Stimulated activated CD4-positive, alpha-beta T cell treated with anti-CD3 and anti-CD28 coated beads, Interleukin-2, amount 100 ng/mL, for 24 hours (primary cell): ENCODE measurements around the gene NIPSNAP3A.

Experiments used
- DNase-seq, 2 donors: peaks; one replicate each; pipeline ENCODE4 v3.0.0-alpha.2; 2020

The NIPSNAP3A gene

DNA sequence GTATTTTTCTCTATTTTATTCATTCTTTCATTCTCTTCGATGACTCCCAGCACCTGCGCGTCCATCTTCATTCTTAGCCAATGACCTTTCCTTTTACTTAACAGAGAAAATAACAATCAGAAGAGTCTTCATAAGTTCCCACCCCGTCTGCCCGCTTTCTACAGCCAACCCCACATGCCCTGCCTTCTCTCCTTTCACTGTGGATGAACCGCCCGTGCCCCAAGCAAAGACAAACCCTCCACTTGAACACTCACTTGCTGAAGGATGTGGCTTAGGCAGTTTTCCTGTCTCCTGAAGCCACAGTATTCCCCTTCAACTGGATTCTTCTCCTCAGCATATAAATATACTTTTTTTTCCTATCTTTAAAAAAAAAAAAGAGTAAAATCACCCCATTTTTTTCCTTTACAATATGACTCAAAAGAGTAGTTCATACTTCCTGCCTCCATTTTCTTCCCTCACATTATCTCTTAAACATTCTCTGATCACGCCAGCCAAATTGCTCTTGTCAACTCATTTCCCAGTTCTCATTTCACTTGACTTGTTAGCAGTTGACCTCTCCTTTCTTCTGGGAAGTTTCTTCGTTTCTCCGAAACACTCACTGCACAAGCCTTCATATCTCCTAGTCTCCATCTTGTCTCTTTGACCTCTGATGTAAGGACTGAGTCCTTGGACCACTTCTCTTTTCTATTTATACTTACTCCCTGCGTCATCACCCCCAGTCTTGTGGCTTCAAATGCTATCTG lies 27.5 kb downstream of the NIPSNAP3A start:
- no peak for DNase-seq

DNA sequence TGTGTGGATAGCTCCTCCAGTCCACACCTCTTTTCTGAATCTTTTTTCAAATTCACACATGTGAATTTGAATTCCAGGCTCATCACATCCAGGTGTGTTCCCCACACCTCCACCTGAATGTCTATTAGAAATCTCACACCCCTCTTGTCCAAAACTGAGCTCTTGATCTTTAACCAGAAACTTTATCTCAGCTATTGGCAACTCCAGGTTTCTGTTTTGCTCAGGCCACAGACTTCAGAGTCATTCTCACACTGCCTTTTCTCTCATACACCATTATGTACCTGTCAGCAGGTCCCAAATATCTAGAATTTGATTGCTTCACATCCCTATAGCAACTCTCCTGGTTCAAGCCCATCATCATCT lies 28.1 kb downstream of the NIPSNAP3A start:
- no peak for DNase-seq

DNA sequence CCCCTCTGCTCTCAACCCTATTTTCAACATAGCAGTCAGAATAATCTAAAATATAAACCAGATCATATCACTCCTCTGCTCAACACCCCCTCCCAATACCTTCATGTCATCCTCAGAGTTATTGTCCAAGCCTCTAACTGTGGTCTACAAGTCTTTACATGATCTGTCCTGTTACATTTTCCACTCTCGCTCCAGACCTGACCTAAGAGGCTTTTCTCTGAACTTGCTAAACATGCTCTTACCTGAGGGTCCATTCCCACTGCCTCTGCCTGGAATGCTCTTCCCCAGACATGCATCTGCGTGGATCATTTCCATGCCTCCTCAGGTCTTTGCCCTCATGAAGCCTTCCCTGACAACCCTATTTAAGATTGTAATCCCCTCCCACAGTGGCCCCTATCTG lies 28.5 kb downstream of the NIPSNAP3A start:
- no peak for DNase-seq

DNA sequence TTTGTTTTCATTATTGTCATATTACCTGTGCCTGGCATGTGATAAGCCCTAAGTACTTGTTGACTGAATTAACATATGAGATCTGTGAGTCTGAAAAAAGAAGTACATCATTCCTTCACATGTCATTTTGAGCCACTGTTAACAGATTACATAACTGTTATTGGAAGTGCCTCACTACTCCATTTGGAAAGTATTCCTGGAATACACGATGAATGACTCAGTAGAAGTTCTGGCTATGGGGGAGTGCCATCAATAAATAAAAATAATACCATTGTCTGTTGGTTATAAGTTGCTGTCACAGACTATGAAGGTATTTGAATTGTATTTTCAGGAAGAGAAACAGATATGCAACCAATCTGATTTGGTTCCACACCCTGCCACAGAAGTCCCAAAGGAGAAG lies 29.3 kb downstream of the NIPSNAP3A start:
- DNase-seq = no peak

DNA sequence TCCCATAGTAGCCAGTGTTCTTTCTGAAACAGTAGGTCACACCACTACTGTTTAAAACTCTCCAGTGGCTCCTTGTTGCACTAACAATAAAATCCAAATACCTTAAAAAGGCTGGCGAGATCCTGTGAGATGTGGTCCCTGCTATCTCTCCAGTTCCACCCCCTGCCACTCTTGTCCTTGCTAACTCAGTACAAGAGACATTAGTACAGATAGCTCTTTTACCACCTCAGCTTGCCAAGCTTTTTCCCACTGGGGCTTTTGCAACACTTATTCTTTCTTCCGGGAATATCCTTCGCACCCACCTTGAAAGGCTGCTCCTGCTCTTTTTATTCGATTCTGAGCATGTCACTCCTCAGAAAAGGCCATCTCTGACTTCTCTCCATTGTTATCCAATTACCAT lies 31.3 kb downstream of the NIPSNAP3A start:
- no peak for DNase-seq

DNA sequence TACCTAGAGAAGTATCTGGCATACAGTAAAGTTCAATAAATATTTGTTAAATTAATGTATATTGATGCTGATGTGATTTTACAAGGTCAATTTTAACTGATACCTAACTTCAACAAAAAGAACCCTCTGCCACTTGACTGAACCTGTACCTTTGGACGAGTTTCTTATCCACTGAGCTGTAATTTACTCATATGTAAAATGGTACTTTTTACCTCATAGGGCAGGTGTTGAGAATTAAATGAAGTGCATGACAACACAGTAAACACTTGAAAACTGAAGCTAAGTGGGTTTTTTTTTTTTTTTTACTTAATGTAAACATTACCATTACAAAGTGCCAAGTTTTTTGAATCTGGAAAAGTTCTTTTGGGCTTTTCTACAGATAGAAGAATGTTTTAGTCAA lies 31.9 kb downstream of the NIPSNAP3A start:
- DNase-seq = no peak

DNA sequence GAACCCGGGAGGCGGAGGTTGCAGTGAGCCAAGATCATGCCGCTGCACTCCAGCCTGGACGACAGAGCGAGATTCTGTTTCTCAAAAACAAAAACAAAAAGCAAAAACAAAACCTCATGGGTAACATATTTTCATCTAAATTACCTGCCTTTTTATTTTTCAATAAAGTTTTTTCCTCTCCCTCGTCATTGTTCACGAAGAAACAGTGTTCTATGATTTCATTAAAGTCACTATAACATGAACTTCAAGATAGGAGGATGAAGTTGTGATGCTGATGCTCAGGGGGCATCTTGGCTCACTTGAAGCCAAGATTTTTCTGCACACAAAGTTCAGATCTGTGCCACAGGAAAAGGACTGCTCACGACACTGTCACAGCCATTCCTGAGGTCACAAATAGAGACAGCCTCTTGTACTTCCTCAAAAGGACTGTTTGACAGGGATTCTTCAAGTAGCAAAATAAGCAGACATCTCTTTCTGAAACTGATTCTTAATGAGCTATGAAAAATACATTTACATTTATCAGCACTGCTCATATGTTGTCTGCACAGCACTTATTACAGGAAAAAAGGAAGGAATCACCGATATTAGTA lies 32.6 kb downstream of the NIPSNAP3A start:
- DNase-seq = no peak

DNA sequence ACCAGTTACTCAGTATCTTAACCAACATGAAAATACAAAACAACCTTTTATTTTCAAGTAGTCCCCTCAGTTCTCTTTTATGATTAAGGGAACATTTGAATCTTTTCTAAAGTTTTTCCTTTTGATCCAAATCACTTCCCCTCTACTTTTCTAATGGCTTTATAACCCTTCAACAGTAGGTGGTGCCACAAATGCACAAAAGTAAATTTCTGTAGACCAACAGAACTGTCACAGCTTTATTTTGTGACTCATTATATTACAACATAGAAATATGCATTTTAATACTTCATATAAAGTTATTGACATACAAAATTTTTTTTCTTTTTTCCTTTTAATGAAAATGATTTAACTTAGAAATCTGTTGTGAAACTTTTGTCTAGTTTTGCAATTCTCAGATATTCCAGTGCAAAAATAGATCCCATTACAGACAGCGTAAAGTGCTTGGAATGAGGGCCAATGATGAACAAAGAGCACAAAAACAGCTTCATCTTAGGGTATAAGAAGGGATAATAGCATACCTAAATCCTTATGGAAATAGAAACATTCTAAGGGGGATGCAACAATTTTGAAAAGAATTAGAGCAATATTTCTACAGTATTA lies 33.4 kb downstream of the NIPSNAP3A start:
- DNase-seq = no peak

DNA sequence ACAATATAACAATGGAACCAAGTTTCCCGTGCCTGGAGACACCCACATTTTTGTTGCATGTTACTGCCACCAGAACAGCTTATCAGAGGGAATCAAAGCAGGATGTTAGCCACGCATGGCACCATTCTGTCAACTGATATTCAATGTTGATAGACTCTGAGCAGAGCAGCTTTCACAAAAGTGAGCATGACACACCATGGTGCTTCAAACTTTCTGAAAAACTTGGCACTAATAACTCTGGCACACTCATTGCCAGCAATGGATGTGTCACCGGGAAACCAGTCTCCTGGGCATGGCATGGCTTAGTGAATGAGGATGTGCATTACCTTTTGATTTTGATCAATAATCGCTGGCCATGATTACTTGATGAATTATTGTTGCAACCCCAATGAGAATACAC lies 36.1 kb downstream of the NIPSNAP3A start:
- no peak for DNase-seq

DNA sequence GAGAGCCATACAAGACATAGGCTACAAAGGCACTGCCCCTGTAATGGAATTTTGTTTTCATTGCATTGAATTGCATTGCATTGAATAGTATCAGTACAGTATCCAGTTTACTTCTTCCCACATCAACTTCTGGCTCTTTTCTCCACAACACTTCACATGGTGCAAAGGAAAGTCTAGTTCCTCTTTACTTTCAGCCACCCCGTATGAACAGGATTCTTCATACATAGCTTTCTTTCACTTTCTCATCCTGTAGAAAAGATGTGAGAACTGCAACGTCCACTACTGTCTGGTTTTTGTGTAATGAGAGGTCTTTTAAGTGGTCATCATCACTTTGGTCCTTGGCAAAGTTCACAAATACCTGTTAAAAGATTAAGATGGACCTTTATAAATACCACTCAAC lies 36.6 kb downstream of the NIPSNAP3A start:
- no peak for DNase-seq

DNA sequence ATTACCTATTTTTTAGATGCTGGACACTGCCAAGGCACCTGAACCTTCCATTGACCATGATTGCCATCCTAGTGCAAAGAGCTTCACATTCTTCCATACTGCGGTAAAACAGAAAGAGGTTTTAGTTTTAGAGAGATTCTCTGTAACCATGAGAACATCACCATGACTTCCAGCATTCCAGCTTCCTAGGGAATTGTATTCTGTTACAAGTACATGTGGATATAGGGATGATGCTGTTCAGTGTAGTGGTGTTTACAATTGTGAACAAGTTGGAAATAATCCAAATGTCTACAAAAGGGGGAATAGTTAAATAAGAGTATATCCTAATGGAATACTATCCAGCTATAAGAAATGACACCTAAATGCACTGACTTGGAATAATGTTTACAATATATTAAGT lies 38.8 kb downstream of the NIPSNAP3A start:
- no peak for DNase-seq

DNA sequence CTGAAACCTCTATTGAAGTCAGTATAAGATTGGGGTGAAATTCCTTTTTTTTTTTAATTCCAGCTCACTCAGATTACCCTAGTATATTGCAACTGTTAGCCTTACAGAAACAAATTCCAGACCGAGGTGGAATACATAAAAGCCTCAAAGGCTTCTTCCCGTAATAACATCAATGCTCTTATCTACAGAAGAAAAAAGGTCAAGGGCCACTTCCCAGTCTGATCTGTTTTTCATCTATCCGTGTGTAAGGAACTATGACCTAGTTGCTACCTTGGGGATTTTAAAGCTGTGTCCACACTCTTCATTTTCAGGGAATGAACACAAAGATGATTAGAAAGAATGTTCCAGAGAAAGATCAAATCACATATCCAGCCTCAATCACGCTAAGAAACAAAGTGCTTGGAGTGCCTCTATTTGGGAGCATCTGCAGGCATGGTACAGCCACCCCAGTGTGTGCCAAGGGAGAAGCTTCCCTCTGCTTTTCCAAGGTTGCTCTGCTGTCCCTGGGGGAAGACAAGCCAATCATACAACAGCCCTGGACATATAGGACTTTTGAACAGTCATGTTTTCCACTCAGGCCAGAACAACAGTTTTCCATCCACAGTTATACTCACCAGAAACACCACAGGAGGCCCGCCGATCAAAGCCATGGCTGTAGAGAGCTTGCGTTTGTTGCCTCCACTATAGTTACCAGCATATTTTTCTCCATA lies 40.0 kb downstream of the NIPSNAP3A start:
- DNase-seq = no peak

DNA sequence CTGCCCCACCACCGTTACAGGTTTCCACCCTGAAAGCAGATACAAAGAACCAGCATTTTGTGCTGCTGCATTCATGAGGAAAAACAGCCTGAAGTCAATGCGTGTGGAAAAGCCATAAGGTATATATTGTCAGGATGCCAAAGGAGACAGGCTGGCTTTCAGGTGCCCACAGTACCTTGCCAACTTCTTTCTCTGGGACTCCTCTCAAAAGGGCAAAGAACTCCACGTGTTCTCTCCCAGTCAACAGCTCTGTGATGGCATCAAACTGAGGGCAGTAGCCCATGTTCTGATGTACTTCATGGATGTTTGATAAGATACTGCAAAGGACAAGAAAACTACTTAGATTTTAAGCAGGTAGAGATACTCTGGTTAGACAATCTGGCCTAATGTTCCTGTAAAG lies 40.8 kb downstream of the NIPSNAP3A start:
- DNase-seq = no peak

DNA sequence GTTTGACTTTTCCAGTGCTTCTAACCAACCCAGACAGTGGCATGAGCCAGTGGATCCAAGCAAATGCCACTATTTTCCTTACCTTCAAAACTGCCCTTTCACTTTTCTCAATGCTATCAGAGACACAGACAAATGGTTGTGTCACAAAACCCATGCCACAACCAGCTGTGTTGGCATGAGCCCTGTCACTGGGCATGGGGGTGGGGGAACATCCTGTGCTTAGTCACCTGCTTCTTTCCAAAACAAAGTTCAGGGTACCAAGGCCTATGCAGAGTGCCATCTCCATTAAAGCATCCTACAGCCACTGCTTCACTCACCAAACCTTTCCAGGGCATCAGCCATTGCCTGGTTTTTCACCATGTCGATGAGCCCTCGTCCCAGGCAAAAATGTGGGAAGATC lies 46.6 kb downstream of the NIPSNAP3A start:
- peak in 1 of 2 donors; percentile 15 for DNase-seq

DNA sequence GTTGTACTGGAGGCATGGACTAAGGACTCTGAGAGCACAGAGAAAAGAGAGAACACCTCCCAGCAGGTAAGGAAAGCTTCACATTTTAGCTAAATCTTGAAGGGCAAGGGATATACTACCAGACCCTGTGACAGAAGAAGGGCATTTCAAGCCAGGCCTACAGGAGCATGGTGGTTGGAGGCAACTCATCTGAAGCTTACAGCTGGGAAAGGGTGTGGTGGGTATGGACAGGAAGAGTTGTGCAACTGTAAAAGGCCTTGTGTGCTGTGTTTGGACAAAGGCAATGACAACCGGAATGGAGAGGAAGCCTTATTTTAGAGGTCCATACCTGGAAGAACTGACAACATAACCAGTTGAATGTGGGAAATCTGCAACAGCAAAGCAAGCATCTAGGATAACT lies 47.6 kb downstream of the NIPSNAP3A start:
- no peak for DNase-seq

DNA sequence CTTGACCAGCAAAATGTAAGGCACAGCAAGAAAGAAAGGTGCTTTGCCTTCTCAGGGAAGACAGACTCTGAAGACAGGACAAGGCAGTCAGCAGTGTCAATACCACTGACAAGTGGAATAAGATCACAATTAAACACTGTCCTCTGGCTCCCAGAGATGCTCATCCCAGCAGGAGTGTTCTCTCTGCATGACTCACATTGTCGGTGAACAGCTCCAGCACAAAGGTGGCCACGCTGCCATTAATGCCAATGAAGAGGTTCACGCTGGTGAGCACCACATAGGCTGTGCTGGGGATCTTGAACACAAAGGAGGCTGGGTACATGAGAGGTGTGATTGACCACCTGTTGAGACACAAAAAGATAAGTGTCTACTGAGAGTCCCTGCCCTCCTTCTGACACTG lies 48.4 kb downstream of the NIPSNAP3A start:
- no peak for DNase-seq

DNA sequence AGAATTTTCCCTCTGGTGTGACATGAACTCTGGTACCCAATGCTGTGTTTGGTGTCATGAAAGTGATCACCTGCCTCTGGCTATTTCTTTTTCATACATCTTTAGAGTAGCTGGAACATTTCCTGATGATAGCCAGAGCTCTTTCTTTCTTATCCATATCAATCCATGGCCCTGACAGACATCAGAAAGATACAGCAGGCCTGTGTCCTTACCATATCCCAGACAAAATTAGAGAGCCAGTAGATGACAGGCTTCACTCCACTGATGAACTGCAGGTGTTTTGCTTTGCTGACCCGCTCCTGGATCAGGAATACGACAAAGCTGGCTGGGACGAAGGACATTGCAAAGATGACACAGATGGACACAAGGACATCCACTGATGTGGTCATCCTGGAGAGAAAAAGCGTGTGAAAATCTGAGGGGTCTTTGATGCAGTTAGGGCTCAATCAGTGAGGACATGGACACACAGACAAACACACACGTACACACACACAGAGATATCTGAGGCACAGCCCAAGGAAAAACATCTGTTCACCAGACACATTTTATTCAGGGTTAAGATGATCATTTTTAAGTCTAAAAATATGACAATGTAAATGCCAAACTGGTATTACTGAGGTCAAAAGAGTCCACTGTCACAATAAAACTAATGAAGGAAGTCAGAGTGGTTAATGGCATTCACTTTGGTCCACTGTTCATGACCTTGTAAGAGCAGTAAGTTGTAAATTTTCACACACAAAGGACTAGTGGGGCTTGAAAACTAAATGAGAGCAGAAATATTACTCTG lies 50.9 kb downstream of the NIPSNAP3A start:
- no peak for DNase-seq

DNA sequence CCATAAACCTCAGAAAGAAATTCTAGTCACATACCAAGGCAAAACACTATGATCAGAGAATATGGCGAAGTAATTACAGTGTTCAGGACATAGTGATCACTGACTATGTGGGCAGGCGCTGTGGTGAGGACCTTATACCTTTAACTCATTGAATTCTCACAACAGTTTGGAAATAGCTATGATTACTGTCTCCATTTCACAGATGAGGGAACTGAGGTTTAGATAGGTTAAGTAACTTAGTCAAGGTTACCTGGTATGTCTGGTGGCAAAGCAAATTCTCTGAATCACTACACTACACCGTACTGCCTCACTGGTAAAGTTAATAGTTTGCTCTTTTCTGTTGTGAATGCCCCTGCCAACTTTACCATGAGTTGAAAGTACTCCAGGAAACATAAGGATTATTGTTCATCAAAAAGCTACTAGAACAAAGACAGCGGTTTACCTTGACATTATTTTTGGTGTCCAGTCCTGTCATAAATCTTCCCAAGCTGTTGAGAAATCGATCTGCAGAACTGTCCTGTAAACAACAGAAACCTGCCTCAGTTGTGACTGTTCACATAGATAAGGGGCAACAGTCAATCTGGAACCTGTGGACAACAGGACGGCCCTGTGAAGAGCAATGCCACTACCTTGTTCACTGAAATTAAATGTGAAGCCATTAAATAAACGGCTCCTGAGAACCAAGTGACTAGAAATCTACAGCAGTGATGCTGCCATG lies 52.7 kb downstream of the NIPSNAP3A start:
- no peak for DNase-seq

DNA sequence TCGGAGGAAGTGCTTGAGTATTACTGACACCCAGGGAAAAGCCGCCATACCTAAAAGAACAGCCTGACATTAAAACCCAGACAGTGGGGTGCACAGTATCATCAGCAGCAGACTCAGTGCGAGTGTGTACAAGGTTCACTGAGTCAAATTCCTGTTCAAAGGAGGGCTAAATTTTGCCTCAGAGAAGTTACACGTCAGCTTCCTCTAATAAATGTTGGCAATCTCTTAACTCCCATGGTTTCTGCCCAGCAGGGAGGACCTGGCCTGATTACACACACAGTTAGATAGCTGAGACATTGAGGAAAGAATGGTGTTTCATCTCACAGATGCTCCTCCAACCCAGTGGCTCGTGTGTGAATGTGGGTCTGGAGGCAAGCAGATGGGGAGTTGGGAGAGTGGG lies 54.6 kb downstream of the NIPSNAP3A start:
- DNase-seq = no peak

DNA sequence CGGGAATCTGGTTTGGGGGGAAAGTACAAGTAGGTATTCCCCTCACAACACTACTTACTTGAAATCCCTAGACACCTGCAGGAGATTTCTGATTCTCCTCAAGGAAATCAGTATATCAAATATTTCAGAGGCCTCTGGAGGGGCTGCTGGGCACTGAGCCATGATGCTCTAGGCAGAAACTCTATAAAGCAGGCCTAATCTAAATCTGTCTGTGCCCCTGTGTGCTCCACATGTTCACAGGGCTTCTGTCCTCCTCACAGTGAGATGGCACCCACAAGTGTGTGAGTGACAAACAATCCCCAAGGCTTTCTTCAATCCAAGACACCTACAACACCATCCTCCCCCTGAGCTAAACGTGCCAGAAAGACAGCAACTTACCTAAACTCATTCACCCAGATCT lies 55.4 kb downstream of the NIPSNAP3A start:
- no peak for DNase-seq

DNA sequence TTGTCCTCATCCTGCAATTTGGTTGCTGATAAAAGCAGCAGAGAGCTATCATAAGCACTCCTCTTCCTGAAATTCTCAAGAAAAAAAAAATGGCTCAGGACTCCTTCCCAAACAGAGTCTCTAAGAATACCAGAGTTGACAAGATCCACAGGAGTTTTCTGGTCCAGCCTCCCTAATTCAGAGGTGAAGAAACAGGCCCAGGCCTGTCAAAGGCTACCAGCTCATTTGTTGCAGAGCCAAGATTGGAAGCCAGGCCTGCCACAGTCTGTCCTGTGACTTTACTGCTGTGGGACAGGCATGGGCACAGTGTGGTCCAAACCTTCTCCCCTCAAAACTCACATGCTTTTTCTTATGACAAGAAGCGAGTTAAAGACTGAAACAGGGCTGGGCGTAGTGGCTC lies 58.0 kb downstream of the NIPSNAP3A start:
- no peak for DNase-seq

DNA sequence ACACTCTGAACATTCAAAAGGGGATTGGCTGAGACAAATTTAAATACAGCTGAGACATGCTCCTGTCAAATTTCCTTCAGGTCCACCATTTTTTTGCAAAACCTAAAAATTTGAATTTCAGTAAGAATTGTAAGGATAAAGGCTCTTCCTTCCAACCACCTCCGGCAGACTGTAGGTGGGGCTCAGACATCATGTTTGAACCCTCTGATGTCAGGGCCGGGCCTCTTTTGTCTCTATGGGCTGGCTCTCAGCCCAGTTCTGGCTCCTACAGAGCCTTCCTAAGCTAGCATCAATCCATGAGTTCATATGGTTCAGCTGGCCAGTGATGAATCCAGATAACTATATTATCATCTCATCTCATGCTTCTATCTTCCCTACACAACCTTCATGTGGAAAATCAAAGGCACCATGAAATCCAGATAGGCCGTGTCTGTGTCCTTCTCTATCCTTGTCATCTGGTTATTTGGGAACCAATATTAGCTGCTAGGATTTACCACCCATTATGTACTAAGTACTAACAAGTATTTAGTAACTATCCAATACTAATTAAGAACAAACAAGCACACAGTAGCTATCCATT lies 60.6 kb downstream of the NIPSNAP3A start:
- peak in 1 of 2 donors; percentile 3 for DNase-seq
